Thoracic aorta (tissue), 2 donors: ENCODE measurements around the gene ATP13A3. TPM values are rescaled to one million over a fixed set of nuclear protein-coding genes. Genes with fewer than 3 reads are reported as not detected.

Experiments used
- ATAC-seq: fragments of 150-250 bp; one replicate; pipeline ENCODE4 v1.8.0; 2017; ENCODE audit warnings: low read depth; ENCODE audit not compliant: insufficient number of reproducible peaks, low FRiP score
- DNase-seq: peaks from one replicate; pipeline ENCODE4 v3.0.0-alpha.2; 2020; ENCODE audit warnings: low spot score
- H3K27ac ChIP-seq, 2 donors: fragments of 200-600 bp; sonication (generic); 1 replicate in 1 of 2; 2 replicates in 1 of 2; pipeline ENCODE4 v1.5.1; 2016; ENCODE audit warnings: mild to moderate bottlenecking in 2 of 2, moderate library complexity in 2 of 2
- H3K27me3 ChIP-seq: fragments of 200-600 bp; sonication (generic); replicated peaks from 2 replicates; pipeline ENCODE4 v1.6.0; 2016; ENCODE audit warnings: mild to moderate bottlenecking; ENCODE audit not compliant: insufficient read depth
- H3K36me3 ChIP-seq: fragments of 200-600 bp; sonication (generic); one replicate; pipeline ENCODE4 v1.5.1; 2016
- H3K4me1 ChIP-seq, 2 donors: fragments of 200-600 bp; sonication (generic); 1 replicate in 1 of 2; 2 replicates in 1 of 2; pipeline versions ENCODE4 v1.5.1 to v1.6.0; 2016; ENCODE audit warnings: low read depth in 2 of 2, mild to moderate bottlenecking in 1 of 2; ENCODE audit not compliant: control insufficient read depth in 1 of 2
- H3K4me3 ChIP-seq: fragments of 200-600 bp; sonication (generic); 2 replicates; pipeline ENCODE4 v1.5.1; 2016; ENCODE audit warnings: mild to moderate bottlenecking
- H3K9me3 ChIP-seq: fragments of 200-600 bp; sonication (generic); 2 replicates; pipeline ENCODE4 v1.5.1; 2016
- CTCF ChIP-seq: fragments of 200-600 bp; sonication (generic); IDR thresholded peaks from one replicate; pipeline ENCODE4 v1.5.1; 2019; ENCODE audit warnings: antibody characterized with exemption
- total RNA-seq, 2 donors: library from RNA; depleted of rRNA; stranded (reverse); fragments of >200 nt; gene quantifications; one replicate each; pipeline versions ENCODE4 v1.1.0 to v1.2.3, GENCODE V29; 2016

Gene ATP13A3
- total RNA-seq, 2 donors from 2014 or later = 188 to 361 TPM

- no peak overlapping the region for H3K4me3 ChIP-seq
- no peak overlapping the region for H3K27ac ChIP-seq
- ATAC-seq = no peak
Measured at GRCh38 chr3:194395778-194396538, 90.8 kb downstream of the ATP13A3 start.

GRCh38 chr3:194395212-194395611, 91.6 kb downstream of the ATP13A3 start:
- no peak for TF ChIP-seq CTCF
- no peak for ATAC-seq
- Histone ChIP-seq H3K27me3 (no peaks in the 10 kb centered on the region), H3K36me3 (no peaks in the 10 kb centered on the region), H3K9me3 (no peaks in the 10 kb centered on the region), H3K4me1 (peaks cover 8 to 13% of the 10 kb centered on the region in 2 donors), H3K4me3 (no peak overlapping the region), H3K27ac (no peak overlapping the region)
- no peak for DNase-seq

More at GRCh38 chr3:194395778-194396538, 90.8 kb downstream of the ATP13A3 start:
- no peak for DNase-seq
- Histone ChIP-seq H3K27me3 (no peaks in the 10 kb centered on the region), H3K4me1 (peaks cover 8 to 13% of the 10 kb centered on the region in 2 donors), H3K36me3 (no peaks in the 10 kb centered on the region), H3K9me3 (no peaks in the 10 kb centered on the region)
- TF ChIP-seq CTCF = no peak

GRCh38 chr3:194392576-194392975, 94.2 kb downstream of the ATP13A3 start:
- TF ChIP-seq CTCF = no peak
- Histone ChIP-seq H3K9me3 (no peaks in the 10 kb centered on the region), H3K4me3 (no peak overlapping the region), H3K27me3 (no peaks in the 10 kb centered on the region), H3K4me1 (peaks cover 7 to 8% of the 10 kb centered on the region in 2 donors), H3K27ac (no peak overlapping the region), H3K36me3 (no peaks in the 10 kb centered on the region)
- ATAC-seq (no peak), DNase-seq (no peak)

GRCh38 chr3:194390835-194391234, 96.0 kb downstream of the ATP13A3 start:
- Histone ChIP-seq H3K9me3 (no peaks in the 10 kb centered on the region), H3K36me3 (no peaks in the 10 kb centered on the region), H3K4me1 (no peaks in the 10 kb centered on the region), H3K27me3 (no peaks in the 10 kb centered on the region), H3K4me3 (no peak overlapping the region), H3K27ac (no peak overlapping the region)
- no peak for TF ChIP-seq CTCF
- no peak for ATAC-seq
- DNase-seq = no peak

- Histone ChIP-seq H3K27me3 (no peaks in the 10 kb centered on the region), H3K36me3 (no peaks in the 10 kb centered on the region), H3K27ac (no peak overlapping the region), H3K4me3 (no peak overlapping the region), H3K9me3 (no peaks in the 10 kb centered on the region), H3K4me1 (no peaks in the 10 kb centered on the region)
- no peak for ATAC-seq
- no peak for DNase-seq
- TF ChIP-seq CTCF = no peak
Measured at GRCh38 chr3:194389269-194389668, 97.5 kb downstream of the ATP13A3 start.
